ENCODE measurements around the gene BAHD1. TPM values are rescaled to one million over a fixed set of nuclear protein-coding genes. Genes with fewer than 3 reads are reported as not detected.

Gene BAHD1
- total RNA-seq, 1 donor from 2014 or later, result 29.8 TPM

GRCh38 chr15:40495516-40495915 lies 54.8 kb downstream of the BAHD1 start:
- DNase-seq (no peak), ATAC-seq (no peak)
- no peaks in the 10 kb centered on the region for H3K9me3 ChIP-seq
- intact Hi-C loops (cut with DNase I), result no loop called here
- H3K27ac ChIP-seq, result no peak overlapping the region
- no peaks in the 10 kb centered on the region for H3K36me3 ChIP-seq
- H3K27me3 ChIP-seq, result peaks cover 5% of the 10 kb centered on the region
- H3K4me3 ChIP-seq, result no peak overlapping the region
- TF ChIP-seq CTCF (IDR thresholded peaks at IDR 0.05), result no peak
- H3K4me1 ChIP-seq, result no peaks in the 10 kb centered on the region

- no peak for TF ChIP-seq CTCF (IDR thresholded peaks at IDR 0.05)
- intact Hi-C loops (cut with DNase I), result no loop called here
- Histone ChIP-seq H3K9me3 (no peaks in the 10 kb centered on the region), H3K4me3 (no peak overlapping the region), H3K27me3 (peaks cover 5% of the 10 kb centered on the region), H3K27ac (no peak overlapping the region), H3K36me3 (no peaks in the 10 kb centered on the region), H3K4me1 (no peaks in the 10 kb centered on the region)
- no peak for DNase-seq
- no peak for ATAC-seq
Observed at GRCh38 chr15:40498418-40498817, 57.7 kb downstream of the BAHD1 start.

- peaks cover 5% of the 10 kb centered on the region for H3K27me3 ChIP-seq
- ATAC-seq (no peak), DNase-seq (no peak)
- H3K4me1 ChIP-seq, result no peaks in the 10 kb centered on the region
- H3K9me3 ChIP-seq, result no peaks in the 10 kb centered on the region
- intact Hi-C loops (cut with DNase I), result no loop called here
- no peak overlapping the region for H3K4me3 ChIP-seq
- H3K36me3 ChIP-seq, result no peaks in the 10 kb centered on the region
- no peak for TF ChIP-seq CTCF (IDR thresholded peaks at IDR 0.05)
- no peak overlapping the region for H3K27ac ChIP-seq
Observed at GRCh38 chr15:40498891-40499290, 58.1 kb downstream of the BAHD1 start.

- H3K4me1 ChIP-seq, result no peaks in the 10 kb centered on the region
- ATAC-seq (no peak), DNase-seq (no peak)
- intact Hi-C loops (cut with DNase I), result no loop called here
- no peak for TF ChIP-seq CTCF (IDR thresholded peaks at IDR 0.05)
- H3K9me3 ChIP-seq, result no peaks in the 10 kb centered on the region
- no peaks in the 10 kb centered on the region for H3K36me3 ChIP-seq
- H3K27ac ChIP-seq, result no peak overlapping the region
- peaks cover 5% of the 10 kb centered on the region for H3K27me3 ChIP-seq
- H3K4me3 ChIP-seq, result no peak overlapping the region
Observed at GRCh38 chr15:40499931-40500330, 59.2 kb downstream of the BAHD1 start.

GRCh38 chr15:40500568-40501330 lies 60.0 kb downstream of the BAHD1 start:
- Histone ChIP-seq H3K4me3 (no peak overlapping the region), H3K36me3 (no peaks in the 10 kb centered on the region), H3K27me3 (peaks cover 5% of the 10 kb centered on the region), H3K9me3 (no peaks in the 10 kb centered on the region), H3K27ac (no peak overlapping the region), H3K4me1 (no peaks in the 10 kb centered on the region)
- ATAC-seq (no peak), DNase-seq (no peak)
- intact Hi-C loops (cut with DNase I), result no loop called here
- no peak for TF ChIP-seq CTCF (IDR thresholded peaks at IDR 0.05)
